Neuronal stem cell (in vitro differentiated cells): ENCODE data around the gene NOS3.

Source experiments
- DNase-seq: peaks from one replicate; pipeline ENCODE4 v3.0.0-alpha.2; 2013; ENCODE audit warnings: low spot score
- H2AFZ ChIP-seq: one replicate; pipeline ENCODE4 v1.6.1; 2013; ENCODE audit warnings: mild to moderate bottlenecking, low read length, inconsistent platforms
- H2AK5ac ChIP-seq: 2 replicates; pipeline ENCODE4 v1.6.1; 2013; ENCODE audit warnings: low read depth, mild to moderate bottlenecking, inconsistent platforms, low read length, moderate library complexity, mixed read lengths
- H2BK120ac ChIP-seq: 2 replicates; pipeline ENCODE4 v1.6.1; 2013; ENCODE audit warnings: low read depth, mild to moderate bottlenecking, inconsistent platforms, low read length, moderate library complexity, mixed read lengths
- H2BK12ac ChIP-seq: one replicate; pipeline ENCODE4 v1.6.1; 2013; ENCODE audit warnings: low read length, inconsistent platforms
- H2BK15ac ChIP-seq: 2 replicates; pipeline ENCODE4 v1.6.1; 2013; ENCODE audit warnings: mild to moderate bottlenecking, low read length, inconsistent platforms, mixed read lengths
- H2BK5ac ChIP-seq: one replicate; pipeline ENCODE4 v1.6.1; 2013; ENCODE audit warnings: inconsistent platforms, mild to moderate bottlenecking, low read length, moderate library complexity
- H3K14ac ChIP-seq: one replicate; pipeline ENCODE4 v1.6.1; 2013; ENCODE audit warnings: low read length, inconsistent platforms
- H3K18ac ChIP-seq: 2 replicates; pipeline ENCODE4 v1.6.1; 2013; ENCODE audit warnings: low read length, inconsistent platforms
- H3K23ac ChIP-seq: 2 replicates; pipeline ENCODE4 v1.6.1; 2013; ENCODE audit warnings: low read depth, mild to moderate bottlenecking, mixed read lengths, low read length, inconsistent platforms; ENCODE audit not compliant: poor library complexity
- H3K27ac ChIP-seq: replicated peaks from 3 replicates; pipeline ENCODE4 v1.5.1; 2013; ENCODE audit warnings: low read length, inconsistent platforms
- H3K27me3 ChIP-seq, 3 experiments: 2 replicates each; pipeline ENCODE4 v1.6.1; 2013; ENCODE audit warnings: low read length in 3 of 3, mild to moderate bottlenecking in 2 of 3, inconsistent platforms in 1 of 3, low read depth in 1 of 3, mixed read lengths in 1 of 3, moderate library complexity in 1 of 3; ENCODE audit not compliant: control insufficient read depth in 3 of 3, insufficient read depth in 3 of 3
- H3K36me3 ChIP-seq, 2 donors: replicated peaks in 1 of 2; 2 replicates each; pipeline ENCODE4 v1.6.1; 2013; ENCODE audit warnings: low read length in 2 of 2; ENCODE audit not compliant: control insufficient read depth in 2 of 2, insufficient read depth in 2 of 2
- H3K4ac ChIP-seq: 2 replicates; pipeline ENCODE4 v1.6.1; 2013; ENCODE audit warnings: inconsistent platforms, mild to moderate bottlenecking, low read length, moderate library complexity
- H3K4me1 ChIP-seq, 2 donors: 1 replicate in 1 of 2; 2 replicates in 1 of 2; pipeline ENCODE4 v1.6.1; 2013; ENCODE audit warnings: low read length in 2 of 2, low read depth in 1 of 2; ENCODE audit not compliant: control insufficient read depth in 2 of 2, insufficient read depth in 1 of 2
- H3K4me2 ChIP-seq: one replicate; pipeline ENCODE4 v1.6.1; 2013; ENCODE audit warnings: mild to moderate bottlenecking, low read length, inconsistent platforms; ENCODE audit not compliant: insufficient read depth, poor library complexity, severe bottlenecking
- H3K4me3 ChIP-seq, 2 donors: 2 replicates each; pipeline ENCODE4 v1.5.1; 2013; ENCODE audit warnings: low read length in 2 of 2, mild to moderate bottlenecking in 2 of 2, inconsistent platforms in 1 of 2, moderate library complexity in 1 of 2
- H3K79me1 ChIP-seq: one replicate; pipeline ENCODE4 v1.6.1; 2013; ENCODE audit warnings: low read depth, mild to moderate bottlenecking, inconsistent platforms, low read length, moderate library complexity
- H3K9ac ChIP-seq: one replicate; pipeline ENCODE4 v1.6.1; 2013; ENCODE audit warnings: mild to moderate bottlenecking, low read depth, low read length, inconsistent platforms; ENCODE audit not compliant: poor library complexity
- H3K9me3 ChIP-seq, 2 donors: replicated peaks in 1 of 2; 2 replicates each; pipeline versions ENCODE3 to v1.6.1; 2013; ENCODE audit warnings: low read length in 2 of 2, mild to moderate bottlenecking in 2 of 2, inconsistent platforms in 1 of 2, low read depth in 1 of 2, mixed read lengths in 1 of 2, moderate library complexity in 1 of 2; ENCODE audit not compliant: control insufficient read depth in 2 of 2, insufficient read depth in 1 of 2
- H4K8ac ChIP-seq: one replicate; pipeline ENCODE4 v1.6.1; 2013; ENCODE audit warnings: low read depth, mild to moderate bottlenecking, inconsistent platforms, low read length, moderate library complexity
- H4K91ac ChIP-seq: one replicate; pipeline ENCODE4 v1.6.1; 2013; ENCODE audit warnings: low read length, low read depth, mild to moderate bottlenecking, inconsistent platforms; ENCODE audit not compliant: poor library complexity
- WGBS, 2 donors: extraction: QIAGEN DNeasy Blood & Tissue Kit; methylation state at CpG; one replicate each; pipeline ENCODE4 v1.1.7; 2013; ENCODE audit warnings: missing lambda C conversion rate in 2 of 2, mixed read lengths in 1 of 2; ENCODE audit not compliant: insufficient read length in 2 of 2, insufficient replicate concordance in 1 of 2; ENCODE audit errors: extremely low coverage in 2 of 2; 5-methylcytosine and 5-hydroxymethylcytosine counted together

Gene NOS3

DNA sequence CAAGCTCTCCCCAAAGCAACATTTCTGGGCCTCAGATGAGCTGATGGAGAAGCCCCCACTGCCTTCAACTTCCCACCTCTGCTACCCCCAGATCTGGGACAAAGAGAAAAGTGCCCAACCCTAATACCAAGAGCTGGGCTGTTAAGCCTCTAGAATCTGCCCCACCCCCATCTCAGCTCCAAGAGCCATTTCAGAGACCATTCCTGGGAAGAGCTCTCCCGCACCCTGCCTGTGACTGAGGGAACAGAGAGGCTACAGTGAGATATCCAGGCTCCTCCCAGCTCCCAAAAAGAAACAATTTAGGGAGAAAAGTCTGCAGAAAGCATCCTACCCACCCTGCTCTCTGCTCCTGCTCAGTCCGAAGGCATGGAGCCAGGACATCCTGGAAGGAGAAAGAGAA is 10.2 kb upstream of the NOS3 start:
- no peak for DNase-seq
- no CpG with 5 or more reads among the region's 2 CpGs for WGBS, 2 donors

DNA sequence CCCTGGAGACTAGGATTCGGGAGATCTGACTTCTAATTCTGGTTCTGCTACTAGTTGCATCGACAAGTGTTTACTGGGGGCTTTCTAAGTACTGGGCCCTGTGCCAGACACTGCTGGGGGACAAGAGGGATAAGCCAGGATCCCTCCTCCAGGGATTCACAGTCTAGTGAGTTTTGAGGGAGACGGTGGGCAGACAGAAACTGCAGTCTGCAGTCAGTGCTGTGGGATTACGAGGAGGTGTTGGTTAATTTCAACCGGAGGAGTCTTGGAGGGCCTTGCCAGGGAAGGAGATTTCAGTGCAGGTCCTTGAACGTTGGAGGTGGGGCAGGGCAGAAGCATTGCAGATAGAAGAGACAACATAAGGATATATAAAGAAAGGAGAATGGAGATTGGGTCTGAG is 9.2 kb upstream of the NOS3 start:
- Histone ChIP-seq H3K79me1 (peaks cover 3% of the 10 kb centered on the region), H3K23ac (no peak overlapping the region), H4K8ac (no peak overlapping the region), H2AFZ (no peak overlapping the region), H3K4me1 (peaks cover 20 to 21% of the 10 kb centered on the region in 2 donors), H3K27me3 (peaks cover 0 to 36% (median 4%) of the 10 kb centered on the region in 3 experiments), H3K4me2 (no peak overlapping the region), H3K27ac (no peak overlapping the region), H3K4me3 (no peak overlapping the region), H2BK120ac (no peak overlapping the region), H3K36me3 (no peaks in the 10 kb centered on the region), H2BK12ac (no peak overlapping the region), H2BK15ac (no peak overlapping the region), H3K18ac (no peak overlapping the region), H3K4ac (no peak overlapping the region), H2BK5ac (no peak overlapping the region), H2AK5ac (no peak overlapping the region), H3K9ac (no peak overlapping the region), H3K9me3 (no peaks in the 10 kb centered on the region), H3K14ac (no peak overlapping the region), H4K91ac (no peak overlapping the region)
- no CpG with 5 or more reads among the region's 6 CpGs for WGBS, 2 donors
- DNase-seq, result no peak

More for the DNA sequence above, 10.2 kb upstream of the NOS3 start:
- H3K9me3 ChIP-seq, result no peaks in the 10 kb centered on the region
- H4K8ac ChIP-seq, result no peak overlapping the region
- H3K18ac ChIP-seq, result no peak overlapping the region
- no peak overlapping the region for H2AK5ac ChIP-seq
- H2BK12ac ChIP-seq, result no peak overlapping the region
- no peak overlapping the region for H3K23ac ChIP-seq
- H4K91ac ChIP-seq, result no peak overlapping the region
- peaks cover 3% of the 10 kb centered on the region for H3K79me1 ChIP-seq
- H3K4me1 ChIP-seq, result peaks cover 28 to 29% of the 10 kb centered on the region in 2 donors
- H3K14ac ChIP-seq, result no peak overlapping the region
- H2BK120ac ChIP-seq, result no peak overlapping the region
- no peak overlapping the region for H2BK5ac ChIP-seq
- H3K4me3 ChIP-seq, result no peak overlapping the region
- no peaks in the 10 kb centered on the region for H3K36me3 ChIP-seq
- no peak overlapping the region for H3K4me2 ChIP-seq
- H3K27me3 ChIP-seq, result peaks cover 0 to 38% (median 11%) of the 10 kb centered on the region in 3 experiments
- H3K4ac ChIP-seq, result no peak overlapping the region
- no peak overlapping the region for H3K27ac ChIP-seq
- H2BK15ac ChIP-seq, result no peak overlapping the region
- no peak overlapping the region for H3K9ac ChIP-seq
- no peak overlapping the region for H2AFZ ChIP-seq

DNA sequence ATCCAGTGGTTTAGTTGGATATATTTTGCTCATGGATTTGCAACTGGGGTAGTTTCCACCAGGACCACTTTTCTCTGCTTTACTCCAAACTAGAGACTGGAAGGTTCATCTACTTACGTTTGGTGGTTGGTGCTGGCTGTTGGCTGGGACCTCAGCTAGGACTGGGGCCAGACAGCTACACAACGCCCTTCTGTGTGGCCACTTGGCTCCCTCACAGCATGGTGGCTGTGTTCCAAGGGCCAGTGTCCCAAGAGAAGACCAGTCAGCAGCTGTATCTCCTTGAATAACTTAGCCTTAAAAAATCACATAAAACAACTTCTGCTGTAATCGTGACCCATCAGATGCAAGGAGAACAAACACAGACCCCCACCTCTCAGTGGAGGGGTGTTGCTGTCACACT is 8.5 kb upstream of the NOS3 start:
- Histone ChIP-seq H4K91ac (no peak overlapping the region), H3K79me1 (peaks cover under 1% of the 10 kb centered on the region), H3K18ac (no peak overlapping the region), H3K9me3 (no peaks in the 10 kb centered on the region), H3K27me3 (peaks cover 0 to 36% (median under 1%) of the 10 kb centered on the region in 3 experiments), H3K4ac (no peak overlapping the region), H3K4me3 (no peak overlapping the region), H3K4me2 (no peak overlapping the region), H2BK120ac (no peak overlapping the region), H2AFZ (no peak overlapping the region), H3K23ac (no peak overlapping the region), H2BK5ac (no peak overlapping the region), H2BK15ac (no peak overlapping the region), H3K4me1 (peaks cover 13 to 14% of the 10 kb centered on the region in 2 donors), H3K27ac (no peak overlapping the region), H2BK12ac (no peak overlapping the region), H3K36me3 (no peaks in the 10 kb centered on the region), H2AK5ac (no peak overlapping the region), H3K14ac (no peak overlapping the region), H4K8ac (no peak overlapping the region), H3K9ac (no peak overlapping the region)
- no CpG with 5 or more reads among the region's 3 CpGs for WGBS, 2 donors
- no peak for DNase-seq

DNA sequence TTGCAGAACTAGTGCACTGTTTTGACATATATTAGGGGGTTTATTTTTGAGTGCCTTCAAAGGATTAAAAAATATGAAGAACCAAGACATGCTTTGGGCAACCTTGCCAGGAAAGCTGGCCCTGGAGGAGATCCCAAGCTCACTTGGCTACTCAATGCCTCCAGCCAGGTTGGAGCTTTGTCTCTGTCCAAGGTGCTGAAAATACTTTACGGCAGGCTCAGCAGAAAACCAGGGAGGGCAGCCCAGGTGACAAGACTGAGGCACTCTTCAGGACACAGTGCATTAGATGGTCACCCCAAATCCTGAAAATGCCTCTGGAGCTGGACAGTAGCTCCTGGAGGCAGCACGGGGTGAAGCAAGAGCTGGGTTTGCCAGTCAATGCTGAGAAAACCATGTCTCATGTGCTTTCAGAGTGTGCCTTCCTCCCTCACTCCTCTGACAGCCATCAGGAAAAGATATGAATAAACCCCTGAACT is 6.9 kb upstream of the NOS3 start:
- Histone ChIP-seq H4K8ac (no peak overlapping the region), H2BK120ac (no peak overlapping the region), H3K27ac (no peak overlapping the region), H2BK15ac (no peak overlapping the region), H3K14ac (no peak overlapping the region), H3K9me3 (no peaks in the 10 kb centered on the region), H3K79me1 (no peaks in the 10 kb centered on the region), H3K9ac (no peak overlapping the region), H2AK5ac (no peak overlapping the region), H2BK12ac (no peak overlapping the region), H2AFZ (no peak overlapping the region), H3K4me1 (peaks cover 12 to 20% of the 10 kb centered on the region in 2 donors), H2BK5ac (no peak overlapping the region), H3K4me2 (no peak overlapping the region), H3K27me3 (peaks cover 0 to 36% (median 0%) of the 10 kb centered on the region in 3 experiments), H4K91ac (no peak overlapping the region), H3K4ac (no peak overlapping the region), H3K18ac (no peak overlapping the region), H3K36me3 (no peaks in the 10 kb centered on the region), H3K4me3 (no peak overlapping the region), H3K23ac (no peak overlapping the region)
- peak; percentile 82 for DNase-seq
- no CpG with 5 or more reads among the region's 2 CpGs for WGBS, 2 donors
